Head of caudate nucleus (tissue), 42 donors: ENCODE measurements around the gene NTRK1.

Experiments used
- DNase-seq, 42 donors: peaks; one replicate each; pipeline versions ENCODE4 v3.0.0 to v3.0.0-alpha.2; 2020 to 2021; ENCODE audit warnings: mixed read lengths in 7 of 42
- intact Hi-C: fragments of 100-400 bp; cut with DNase I; formaldehyde crosslinking; loops from one replicate; pipeline ENCODE4 v1.15.0; 2022

The NTRK1 gene

GRCh38 chr1:156851779-156852417 lies 8.8 kb upstream of the NTRK1 start:
- intact Hi-C loops, result no loop called here
- no peak for DNase-seq

GRCh38 chr1:156852418-156852874 lies 8.2 kb upstream of the NTRK1 start:
- intact Hi-C loops, result no loop called here
- DNase-seq, result peak in 41 of 42 donors; percentile 16 to 78 (median 53)

DNA sequence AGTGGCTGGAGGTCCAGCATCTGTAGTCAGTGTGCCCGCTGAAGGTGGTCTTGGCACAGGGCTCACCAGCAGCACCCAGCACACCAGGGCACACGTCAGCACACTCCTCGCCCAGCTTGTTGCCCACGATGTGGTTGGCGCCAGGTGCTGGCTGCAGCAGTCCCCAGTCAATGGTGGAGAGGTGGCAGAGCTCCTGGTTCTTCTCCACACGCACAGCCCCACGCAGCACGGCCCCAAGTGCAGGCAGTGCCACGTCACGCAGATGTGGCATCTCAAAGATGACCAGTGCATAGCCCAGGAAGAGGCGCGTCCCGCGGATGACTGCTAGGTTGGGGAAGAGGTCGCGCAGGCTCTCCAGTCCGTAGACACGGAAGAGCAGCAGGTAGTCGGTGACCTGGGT lies 6.9 kb upstream of the NTRK1 start:
- DNase-seq, result no peak
- intact Hi-C loops, result no loop called here

DNA sequence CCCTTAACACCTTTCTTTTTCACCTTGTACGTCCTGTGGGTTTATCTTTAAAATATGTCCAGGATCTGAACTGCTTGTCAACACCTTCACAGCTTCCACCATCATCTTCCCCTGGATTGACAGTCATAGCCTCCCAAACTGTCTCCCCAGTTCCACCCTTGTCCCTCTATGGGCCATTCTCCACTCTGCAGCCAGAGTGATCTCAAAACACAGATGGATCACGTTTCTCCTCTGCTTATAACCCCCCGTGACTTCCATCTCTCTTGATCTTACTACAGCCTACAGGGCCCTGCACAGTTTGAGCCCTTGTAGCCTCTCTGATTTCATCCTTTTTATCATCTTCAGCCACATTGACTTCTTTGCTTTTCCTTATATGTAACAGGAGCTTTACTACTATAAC lies 6.0 kb upstream of the NTRK1 start:
- intact Hi-C loops, result no loop called here
- no peak for DNase-seq

DNA sequence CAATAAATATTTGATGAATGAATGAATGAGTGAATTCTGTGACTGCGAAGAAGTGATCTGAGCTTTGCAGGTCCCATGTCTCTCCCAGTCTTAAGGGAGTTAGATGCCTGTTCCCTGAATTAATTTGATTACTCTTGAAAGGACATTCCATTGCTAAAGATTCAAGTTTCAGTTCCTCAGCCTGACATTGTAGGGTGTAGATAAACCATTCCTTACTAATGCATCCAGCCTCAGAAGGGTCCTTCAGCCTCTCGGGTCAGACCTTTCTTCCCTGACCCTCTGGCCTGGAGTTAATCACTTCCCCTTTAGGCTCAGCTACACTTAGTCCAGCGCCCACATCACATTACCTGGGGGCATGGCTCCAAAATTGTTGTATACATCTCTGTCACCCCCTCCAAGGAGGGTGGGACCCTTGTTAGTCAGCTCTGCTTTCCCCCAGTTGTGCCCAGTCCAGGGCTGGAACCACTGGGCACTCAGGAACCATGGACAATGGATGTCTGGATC lies 4.3 kb upstream of the NTRK1 start:
- DNase-seq, result no peak
- intact Hi-C loops, result no loop called here

DNA sequence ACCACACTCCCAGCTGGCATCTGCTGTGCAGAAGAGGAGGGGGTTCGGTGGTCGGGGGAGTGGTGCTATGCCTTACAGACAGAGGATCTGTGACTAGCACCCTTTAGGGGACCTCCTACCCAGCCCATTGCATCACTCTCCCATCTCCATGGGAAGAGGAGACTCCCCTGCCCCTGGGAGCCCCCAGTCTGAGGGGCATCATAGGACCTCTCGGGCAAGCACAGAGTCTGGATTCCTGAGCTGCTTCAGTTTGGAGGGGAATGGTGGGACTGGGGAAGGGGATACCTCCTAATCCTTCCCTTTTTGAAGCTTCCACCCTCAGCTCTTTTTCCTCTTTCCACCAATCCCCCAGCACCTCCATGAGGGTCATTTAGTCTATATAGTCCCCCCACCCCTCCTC lies 3.1 kb upstream of the NTRK1 start:
- intact Hi-C loops, result no loop called here
- DNase-seq, result no peak

DNA sequence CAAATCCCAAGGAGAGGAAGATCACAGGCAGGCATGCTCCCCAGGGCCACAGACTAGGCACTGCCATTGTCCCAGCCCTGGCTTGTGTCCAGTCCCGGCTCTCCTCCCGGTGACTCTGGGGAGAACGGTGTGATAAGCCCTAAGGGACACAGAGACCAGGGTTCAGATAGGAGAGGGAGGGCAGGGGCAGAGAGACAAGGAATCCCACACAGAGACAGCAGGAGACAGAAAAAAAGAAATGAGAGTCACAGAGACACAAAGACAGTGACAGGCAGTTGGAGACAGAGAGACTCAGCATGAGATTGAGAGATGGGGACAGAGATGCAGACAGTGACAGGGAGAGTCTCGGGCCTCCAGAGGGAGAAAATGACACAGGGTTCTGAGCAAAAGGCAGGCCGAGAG lies 2.1 kb upstream of the NTRK1 start:
- intact Hi-C loops, result no loop called here
- DNase-seq, result no peak

DNA sequence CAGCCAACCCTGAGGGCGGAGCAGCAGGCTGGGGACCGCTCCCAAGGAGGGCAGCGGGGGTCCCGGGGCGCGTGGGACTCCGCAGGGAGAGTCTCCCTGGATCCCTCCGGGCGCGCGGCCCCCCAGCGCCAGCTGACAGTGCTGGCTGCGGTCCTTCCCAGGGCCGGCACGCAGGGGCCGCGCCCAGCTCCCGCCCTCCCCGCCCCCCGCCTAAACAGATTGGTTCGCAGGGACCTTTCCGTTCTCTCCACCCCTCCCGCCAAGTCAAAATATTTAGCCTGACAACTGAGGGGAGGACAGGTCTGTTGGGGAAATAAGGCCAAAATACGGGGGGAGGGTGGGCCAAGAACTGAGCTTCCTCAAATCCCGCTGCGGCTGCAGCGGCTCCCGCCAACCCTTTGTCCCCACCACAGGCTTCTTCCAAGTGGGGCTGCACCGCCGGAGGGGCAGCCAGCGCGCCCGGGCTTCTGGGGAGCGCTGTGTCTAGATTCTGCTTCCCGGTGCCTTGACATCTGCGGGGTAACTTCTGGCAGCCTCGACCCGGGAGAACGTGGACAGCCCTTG lies 1.6 kb upstream of the NTRK1 start, which contains the start of gene INSRR:
Gene INSRR (minus strand): TSS at position 159 of the 564 bp plus-strand sequence. CDS start 496 bp downstream, outside the sequence.
- no peak for DNase-seq
- intact Hi-C loops, result no loop called here

DNA sequence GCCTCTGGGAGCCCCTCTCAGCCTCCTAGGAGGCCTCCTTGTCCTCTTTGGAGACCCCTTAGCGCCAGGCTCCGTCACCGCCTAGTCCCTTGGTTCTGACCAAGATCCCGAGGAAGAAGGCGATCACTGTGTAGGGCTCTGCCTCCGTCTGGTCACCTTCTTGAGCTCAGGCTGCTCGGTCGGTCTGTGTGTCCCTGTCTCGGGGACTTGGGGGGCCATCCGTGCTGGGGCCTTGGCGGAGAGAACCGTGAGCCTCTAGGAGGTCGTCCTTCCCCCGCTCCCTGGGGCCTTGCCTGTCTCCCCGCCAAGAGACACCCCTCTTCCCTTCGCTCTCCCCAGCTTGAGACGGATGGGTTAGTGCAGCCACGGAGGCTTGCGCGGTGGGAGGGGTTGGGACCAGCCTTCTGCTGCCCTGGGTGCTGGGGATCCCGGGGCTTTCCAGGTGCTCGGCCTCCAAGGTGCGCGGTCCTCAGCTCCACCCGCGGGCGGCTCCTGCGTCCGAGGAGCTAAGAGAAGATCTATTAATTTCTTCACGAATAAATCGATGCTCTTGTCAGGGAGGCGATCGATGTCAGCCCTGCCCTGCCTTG lies 1.0 kb upstream of the NTRK1 start:
- intact Hi-C loops, result loop anchor here (10.0 kb wide), 1 partner anchor 65 kb away; no protein-coding TSS in a partner anchor
- peak in 6 of 42 donors; percentile 6 to 44 (median 18) for DNase-seq

GRCh38 chr1:156860113-156860627 lies 495 bp upstream of the NTRK1 start:
- intact Hi-C loops, result loop anchor here (10.0 kb wide), 1 partner anchor 65 kb away; no protein-coding TSS in a partner anchor

GRCh38 chr1:156862584-156862983 lies 1.9 kb downstream of the NTRK1 start:
- intact Hi-C loops, result loop anchor here (10.0 kb wide), 1 partner anchor 68 kb away; no protein-coding TSS in a partner anchor
- DNase-seq, result no peak

More at GRCh38 chr1:156860113-156860627, 495 bp upstream of the NTRK1 start:
- DNase-seq, result peak in 40 of 42 donors; percentile 14 to 81 (median 57)

GRCh38 chr1:156862997-156863599 lies 2.4 kb downstream of the NTRK1 start:
- DNase-seq, result no peak
- intact Hi-C loops, result loop anchor here (10.0 kb wide), 1 partner anchor 68 kb away; no protein-coding TSS in a partner anchor

GRCh38 chr1:156863631-156864030 lies 3.0 kb downstream of the NTRK1 start:
- intact Hi-C loops, result loop anchor here (10.0 kb wide), 1 partner anchor 69 kb away; no protein-coding TSS in a partner anchor
- DNase-seq, result no peak

- intact Hi-C loops, result loop anchor here (10.0 kb wide), 1 partner anchor 70 kb away; no protein-coding TSS in a partner anchor
- no peak for DNase-seq
Measured at GRCh38 chr1:156864796-156865195, 4.1 kb downstream of the NTRK1 start.

DNA sequence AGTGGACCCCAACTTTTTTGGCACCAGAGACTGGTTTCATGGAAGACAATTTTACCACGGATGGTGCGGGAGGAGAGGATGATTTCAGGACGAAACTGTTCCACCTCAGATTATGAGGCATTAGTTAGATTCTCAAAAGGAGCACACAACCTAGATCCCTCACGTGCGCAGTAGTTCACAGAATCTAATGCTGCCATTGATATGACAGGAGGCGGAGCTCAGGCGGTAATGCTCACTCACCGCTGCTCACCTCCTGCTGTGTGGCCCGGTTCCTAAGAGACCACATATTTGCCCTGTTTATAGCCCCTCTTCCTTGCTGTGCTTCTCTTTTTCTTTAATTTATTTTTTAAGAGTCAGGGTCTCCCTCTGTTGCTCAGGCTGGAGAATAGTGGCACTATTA lies 4.6 kb downstream of the NTRK1 start:
- no peak for DNase-seq
- intact Hi-C loops, result loop anchor here (10.0 kb wide), 1 partner anchor 70 kb away; no protein-coding TSS in a partner anchor

DNA sequence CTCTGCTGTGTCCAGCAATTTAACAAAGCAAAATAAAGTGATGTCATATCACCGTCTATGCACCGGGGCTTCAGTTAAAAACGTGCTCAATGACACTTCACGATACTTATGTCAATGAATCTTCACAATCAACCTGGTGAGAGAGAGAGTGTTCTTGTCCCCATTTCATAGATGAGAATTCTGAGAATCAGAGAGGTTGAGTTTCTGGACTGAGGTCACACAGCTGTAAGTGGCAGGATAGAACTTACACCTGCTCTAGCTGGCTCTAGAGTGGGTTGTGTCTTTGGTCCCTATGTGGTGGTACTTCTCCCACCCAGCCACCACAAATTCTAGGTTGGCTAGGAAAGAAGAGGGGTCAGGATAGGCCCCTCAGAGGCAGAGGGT lies 5.2 kb downstream of the NTRK1 start:
- intact Hi-C loops, result loop anchor here (10.0 kb wide), 1 partner anchor 71 kb away; no protein-coding TSS in a partner anchor
- no peak for DNase-seq

DNA sequence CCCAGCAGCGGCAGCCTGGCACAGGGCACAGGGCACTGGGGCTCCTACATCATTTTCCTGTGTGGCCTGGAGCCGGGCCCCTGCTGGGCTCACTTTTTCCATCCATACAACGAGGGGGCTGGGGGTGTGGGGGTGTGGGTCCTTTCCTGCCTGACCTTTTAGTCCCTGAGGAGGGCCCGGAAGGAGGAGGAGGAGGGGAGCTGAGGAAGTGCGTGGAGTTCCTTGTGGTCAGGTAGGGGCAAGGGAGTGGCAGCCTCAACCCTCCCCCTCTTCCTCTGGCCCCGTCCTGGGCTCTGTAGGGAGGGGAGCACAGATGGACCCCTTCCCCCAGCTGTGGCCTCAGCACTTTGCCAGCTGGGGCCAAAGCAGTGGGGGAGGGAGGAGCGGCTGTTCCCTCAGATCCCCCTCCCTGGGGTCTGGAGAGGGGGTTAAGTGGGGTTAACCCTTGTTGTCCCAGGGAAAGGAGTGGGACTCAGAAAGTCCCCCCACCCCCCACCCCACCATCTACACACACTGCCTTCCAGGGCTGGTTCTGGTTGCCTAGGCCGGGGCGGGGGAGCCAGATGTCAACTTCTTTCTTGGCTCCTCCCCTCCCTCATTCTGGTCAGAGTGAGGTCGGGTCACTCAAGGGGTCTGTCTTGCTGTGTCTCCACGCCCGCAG lies 5.7 kb downstream of the NTRK1 start:
- intact Hi-C loops, result loop anchor here (10.0 kb wide), 1 partner anchor 72 kb away; no protein-coding TSS in a partner anchor
- no peak for DNase-seq

DNA sequence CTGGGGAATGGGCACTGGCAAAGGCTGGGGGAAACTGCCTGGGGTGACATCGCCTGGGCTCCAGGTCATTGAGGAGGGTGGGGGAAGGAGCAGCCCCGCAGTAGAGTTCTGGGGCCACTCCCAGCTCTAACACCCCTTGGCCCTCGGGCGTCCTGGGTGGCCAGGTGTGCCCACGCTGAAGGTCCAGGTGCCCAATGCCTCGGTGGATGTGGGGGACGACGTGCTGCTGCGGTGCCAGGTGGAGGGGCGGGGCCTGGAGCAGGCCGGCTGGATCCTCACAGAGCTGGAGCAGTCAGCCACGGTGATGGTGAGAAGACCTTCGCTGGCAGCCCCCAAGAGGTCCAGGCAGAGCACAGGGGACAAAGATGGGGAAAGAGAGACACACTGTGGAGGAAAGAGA lies 7.7 kb downstream of the NTRK1 start:
- intact Hi-C loops, result loop anchor here (10.0 kb wide), 1 partner anchor 74 kb away; no protein-coding TSS in a partner anchor
- no peak for DNase-seq
